Nephron progenitor cell (in vitro differentiated cells): ENCODE measurements around the gene GRM8.

ENCODE experiments used
- DNase-seq: peaks from one replicate; pipeline ENCODE4 v3.0.0; 2021
- H3K27ac Mint-ChIP-seq: 2 replicates; pipeline ENCODE4 v1.8.0; 2021; ENCODE audit warnings: mild to moderate bottlenecking, moderate library complexity, mixed read lengths
- H3K27me3 Mint-ChIP-seq: 2 replicates; pipeline ENCODE4 v1.8.0; 2021; ENCODE audit warnings: mild to moderate bottlenecking, low read depth, mixed read lengths; ENCODE audit not compliant: poor library complexity
- H3K36me3 Mint-ChIP-seq: 2 replicates; pipeline ENCODE4 v1.8.0; 2021; ENCODE audit warnings: low read depth, mixed read lengths
- H3K4me1 Mint-ChIP-seq: 2 replicates; pipeline ENCODE4 v1.8.0; 2021; ENCODE audit warnings: mixed read lengths
- H3K4me3 Mint-ChIP-seq: 2 replicates; pipeline ENCODE4 v1.8.0; 2021; ENCODE audit warnings: mild to moderate bottlenecking, moderate library complexity, mixed read lengths
- H3K9me3 Mint-ChIP-seq: 2 replicates; pipeline ENCODE4 v1.8.0; 2021; ENCODE audit warnings: mild to moderate bottlenecking, moderate library complexity, mixed read lengths
- CTCF ChIP-seq: fragments of 200-600 bp; sonication (generic); IDR thresholded peaks from 2 replicates; pipeline ENCODE4 v1.5.0; 2021; ENCODE audit warnings: antibody characterized with exemption

GRM8 gene

GRCh38 chr7:126783613-126784012, 469.1 kb downstream of the GRM8 start:
- Mint-ChIP-seq H3K4me3 (no peak overlapping the region), H3K27me3 (no peaks in the 10 kb centered on the region), H3K36me3 (no peaks in the 10 kb centered on the region), H3K4me1 (no peaks in the 10 kb centered on the region), H3K9me3 (no peaks in the 10 kb centered on the region), H3K27ac (no peak overlapping the region)
- TF ChIP-seq CTCF = no peak
- DNase-seq = no peak

DNA sequence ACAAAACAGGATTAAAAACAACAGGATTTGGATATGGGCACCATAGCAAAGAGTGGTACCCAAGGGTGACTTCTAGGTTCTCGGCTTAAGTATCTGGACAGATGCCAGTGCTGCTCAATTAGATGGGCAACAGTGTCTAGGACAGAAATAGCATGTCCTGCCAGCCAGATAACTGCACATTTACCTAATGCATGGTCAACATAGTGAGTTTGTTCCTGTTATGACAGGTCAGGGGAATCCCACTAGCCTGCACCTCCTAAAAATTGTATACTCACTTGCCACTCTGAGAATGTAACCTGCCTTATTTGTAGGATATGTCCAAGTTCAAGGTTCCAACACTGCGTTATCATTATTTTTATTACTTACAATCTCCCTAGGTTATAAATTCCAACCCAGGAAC, 471.7 kb downstream of the GRM8 start:
- Mint-ChIP-seq H3K36me3 (no peaks in the 10 kb centered on the region), H3K9me3 (no peaks in the 10 kb centered on the region), H3K27ac (no peak overlapping the region), H3K27me3 (no peaks in the 10 kb centered on the region), H3K4me1 (no peaks in the 10 kb centered on the region), H3K4me3 (no peak overlapping the region)
- DNase-seq = no peak
- TF ChIP-seq CTCF = no peak

- TF ChIP-seq CTCF = no peak
- H3K9me3 Mint-ChIP-seq = no peaks in the 10 kb centered on the region
- no peak overlapping the region for H3K4me3 Mint-ChIP-seq
- H3K36me3 Mint-ChIP-seq = no peaks in the 10 kb centered on the region
- H3K27me3 Mint-ChIP-seq = no peaks in the 10 kb centered on the region
- no peak for DNase-seq
- H3K27ac Mint-ChIP-seq = no peak overlapping the region
- no peaks in the 10 kb centered on the region for H3K4me1 Mint-ChIP-seq
Observed at GRCh38 chr7:126778101-126778500, 474.6 kb downstream of the GRM8 start.

DNA sequence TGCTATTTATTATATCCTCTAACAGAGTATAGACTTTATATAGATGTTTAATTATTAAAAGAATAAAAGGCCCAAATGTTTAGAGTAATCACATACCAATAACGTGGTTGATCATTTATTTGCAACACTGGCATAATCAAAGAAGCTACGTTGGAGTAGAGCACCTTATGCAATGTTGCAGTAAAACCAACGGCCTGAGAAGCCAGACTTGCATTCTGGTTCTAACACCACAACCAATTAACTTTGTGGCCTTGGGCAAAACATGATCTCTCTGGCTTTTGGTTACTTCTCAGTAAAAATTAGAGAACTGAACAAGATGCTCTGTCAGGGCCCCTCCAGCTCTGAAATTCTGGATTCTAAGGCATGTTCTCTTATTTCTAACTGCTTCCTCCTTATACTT, 476.2 kb downstream of the GRM8 start:
- Mint-ChIP-seq H3K4me1 (no peaks in the 10 kb centered on the region), H3K4me3 (no peak overlapping the region), H3K9me3 (no peaks in the 10 kb centered on the region), H3K27ac (no peak overlapping the region), H3K27me3 (no peaks in the 10 kb centered on the region), H3K36me3 (no peaks in the 10 kb centered on the region)
- TF ChIP-seq CTCF = no peak
- DNase-seq = no peak

- no peak overlapping the region for H3K4me3 Mint-ChIP-seq
- no peaks in the 10 kb centered on the region for H3K27me3 Mint-ChIP-seq
- no peak for DNase-seq
- no peak for TF ChIP-seq CTCF
- no peaks in the 10 kb centered on the region for H3K9me3 Mint-ChIP-seq
- H3K4me1 Mint-ChIP-seq = no peaks in the 10 kb centered on the region
- H3K27ac Mint-ChIP-seq = no peak overlapping the region
- no peaks in the 10 kb centered on the region for H3K36me3 Mint-ChIP-seq
Observed at GRCh38 chr7:126774077-126774476, 478.7 kb downstream of the GRM8 start.

- no peaks in the 10 kb centered on the region for H3K36me3 Mint-ChIP-seq
- no peaks in the 10 kb centered on the region for H3K4me1 Mint-ChIP-seq
- no peak overlapping the region for H3K4me3 Mint-ChIP-seq
- TF ChIP-seq CTCF = no peak
- no peak overlapping the region for H3K27ac Mint-ChIP-seq
- H3K9me3 Mint-ChIP-seq = no peaks in the 10 kb centered on the region
- no peaks in the 10 kb centered on the region for H3K27me3 Mint-ChIP-seq
- DNase-seq = no peak
Observed at GRCh38 chr7:126768836-126769235, 483.9 kb downstream of the GRM8 start.
